IMR-90 (cell line): ENCODE results near the gene FGFR4. TPM values are rescaled to one million over a fixed set of nuclear protein-coding genes. Genes with fewer than 3 reads are reported as not detected.

ENCODE experiments used
- ATAC-seq: fragments of 200-7000 bp; cut with Tn5 transposase; 2 replicates; pipeline ENCODE4 v1.9.1; 2020; ENCODE audit warnings: low read depth, mild to moderate bottlenecking, moderate library complexity
- BruUV-seq: library from RNA; stranded (reverse); fragments of 400-500 nt; replicated peaks from 2 replicates; lab custom pipeline; 2021; lab: Mats Ljungman, UMichigan
- CTCF ChIA-PET: fragments of 300-600 bp; formaldehyde crosslinking; extraction: SDS; loops from one replicate; lab custom pipeline; 2021; ENCODE audit warnings: antibody characterized with exemption; lab: Yijun Ruan, JAX
- POLR2A ChIA-PET: fragments of 300-600 bp; sonication (Branson Sonifier 250); formaldehyde crosslinking; loops from one replicate; lab custom pipeline; 2022; ENCODE audit warnings: antibody characterized with exemption; ENCODE audit not compliant: unreplicated experiment; lab: Charles Lee
- DNase-seq: peaks from one replicate; pipeline ENCODE4 v3.0.0; 2013
- H2AFZ ChIP-seq: replicated peaks from 2 replicates; pipeline ENCODE3; 2013; ENCODE audit warnings: low read length, mild to moderate bottlenecking; ENCODE audit not compliant: poor library complexity
- H2AK5ac ChIP-seq: 2 replicates; pipeline ENCODE4 v1.6.1; 2013; ENCODE audit warnings: low read depth, low read length, inconsistent platforms
- H2AK9ac ChIP-seq: replicated peaks from 2 replicates; pipeline ENCODE3; 2013; ENCODE audit warnings: mild to moderate bottlenecking, low read depth, low read length, moderate library complexity; ENCODE audit not compliant: poor library complexity
- H2BK120ac ChIP-seq: 2 replicates; pipeline ENCODE4 v1.6.1; 2013; ENCODE audit warnings: low read depth, low read length, inconsistent platforms
- H2BK15ac ChIP-seq: 3 replicates; pipeline ENCODE4 v1.6.1; 2013; ENCODE audit warnings: low read depth, low read length, inconsistent platforms
- H2BK20ac ChIP-seq: 2 replicates; pipeline ENCODE4 v1.6.1; 2013; ENCODE audit warnings: low read depth, mild to moderate bottlenecking, inconsistent platforms, low read length, moderate library complexity
- H2BK5ac ChIP-seq: 2 replicates; pipeline ENCODE4 v1.6.1; 2013; ENCODE audit warnings: mild to moderate bottlenecking, low read depth, low read length, inconsistent platforms; ENCODE audit not compliant: poor library complexity, severe bottlenecking
- H3K14ac ChIP-seq: replicated peaks from 2 replicates; pipeline ENCODE4 v1.6.1; 2013; ENCODE audit warnings: low read depth, low read length, inconsistent platforms
- H3K18ac ChIP-seq: 2 replicates; pipeline ENCODE4 v1.6.1; 2013; ENCODE audit warnings: low read depth, low read length, control low read depth
- H3K23ac ChIP-seq: 2 replicates; pipeline ENCODE4 v1.6.1; 2013; ENCODE audit warnings: low read depth, low read length, inconsistent platforms
- H3K27ac ChIP-seq: 2 replicates; pipeline ENCODE4 v1.5.1; 2013; ENCODE audit warnings: mild to moderate bottlenecking, control low read depth, low read length; ENCODE audit not compliant: insufficient read depth
- H3K27me3 ChIP-seq: 2 replicates; pipeline ENCODE4 v1.6.1; 2013; ENCODE audit warnings: low read length; ENCODE audit not compliant: control insufficient read depth, insufficient read depth
- H3K36me3 ChIP-seq: 2 replicates; pipeline ENCODE4 v1.6.1; 2013; ENCODE audit warnings: low read length, mixed read lengths; ENCODE audit not compliant: control insufficient read depth, insufficient read depth
- H3K4ac ChIP-seq: 2 replicates; pipeline ENCODE4 v1.6.1; 2013; ENCODE audit warnings: low read depth, low read length, inconsistent platforms
- H3K4me1 ChIP-seq: 2 replicates; pipeline ENCODE4 v1.6.1; 2013; ENCODE audit warnings: low read length, mixed read lengths; ENCODE audit not compliant: control insufficient read depth, insufficient read depth
- H3K4me2 ChIP-seq: 2 replicates; pipeline ENCODE4 v1.6.1; 2013; ENCODE audit warnings: low read depth, mild to moderate bottlenecking, control low read depth, low read length, moderate library complexity
- H3K4me3 ChIP-seq: 2 replicates; pipeline ENCODE4 v1.5.1; 2013; ENCODE audit warnings: low read depth, mild to moderate bottlenecking, control low read depth, low read length, moderate library complexity; ENCODE audit not compliant: insufficient read depth
- H3K56ac ChIP-seq: 2 replicates; pipeline ENCODE4 v1.6.1; 2013; ENCODE audit warnings: low read length, inconsistent platforms; ENCODE audit not compliant: insufficient read depth; ENCODE audit errors: extremely low read depth
- H3K79me1 ChIP-seq, 2 experiments: 2 replicates each; pipeline ENCODE4 v1.6.1; 2013; ENCODE audit warnings: low read length in 2 of 2, inconsistent platforms in 1 of 2, low read depth in 1 of 2
- H3K9ac ChIP-seq: 2 replicates; pipeline ENCODE4 v1.6.1; 2013; ENCODE audit warnings: low read depth, low read length, control low read depth
- H3K9me1 ChIP-seq: 2 replicates; pipeline ENCODE4 v1.6.1; 2013; ENCODE audit warnings: low read length, inconsistent platforms; ENCODE audit not compliant: insufficient read depth
- H3K9me3 ChIP-seq: 2 replicates; pipeline ENCODE4 v1.6.1; 2013; ENCODE audit warnings: low read length; ENCODE audit not compliant: control insufficient read depth, insufficient read depth
- H4K20me1 ChIP-seq: 2 replicates; pipeline ENCODE4 v1.6.1; 2013; ENCODE audit warnings: low read length, inconsistent platforms; ENCODE audit not compliant: insufficient read depth
- H4K5ac ChIP-seq: 2 replicates; pipeline ENCODE4 v1.6.1; 2013; ENCODE audit warnings: mild to moderate bottlenecking, low read depth, low read length, control low read depth
- H4K8ac ChIP-seq, 2 experiments: 2 replicates each; pipeline ENCODE4 v1.6.1; 2013; ENCODE audit warnings: low read depth in 2 of 2, low read length in 2 of 2, control low read depth in 1 of 2, inconsistent platforms in 1 of 2
- H4K91ac ChIP-seq: 2 replicates; pipeline ENCODE4 v1.6.1; 2013; ENCODE audit warnings: low read depth, low read length, inconsistent platforms; ENCODE audit not compliant: insufficient read depth
- BHLHE40 ChIP-seq: fragments of 150-350 bp; IDR thresholded peaks from 2 replicates; pipeline ENCODE4 v1.6.1; 2016; ENCODE audit warnings: mild to moderate bottlenecking, low read depth, low read length
- CEBPB ChIP-seq: IDR thresholded peaks from 2 replicates; pipeline ENCODE4 v1.6.1; 2012; ENCODE audit warnings: low read depth, low read length, improper control_type of control experiment
- CHD1 ChIP-seq: IDR thresholded peaks from 2 replicates; pipeline ENCODE4 v1.6.1; 2012; ENCODE audit warnings: low read depth, low read length, improper control_type of control experiment
- MAZ ChIP-seq: IDR thresholded peaks from 2 replicates; pipeline ENCODE4 v1.6.1; 2012; ENCODE audit warnings: low read depth, mild to moderate bottlenecking, low read length, improper control_type of control experiment, moderate library complexity, borderline replicate concordance
- POLR2A ChIP-seq: IDR thresholded peaks from 2 replicates; pipeline ENCODE4 v1.6.1; 2012; ENCODE audit warnings: mild to moderate bottlenecking, low read depth, low read length
- RFX5 ChIP-seq: IDR thresholded peaks from 2 replicates; pipeline ENCODE4 v1.8.0; 2012; ENCODE audit warnings: low read depth, mild to moderate bottlenecking, low read length, moderate library complexity
- WGBS, 2 experiments: methylation state at CpG; one replicate each; pipeline versions ENCODE4 v1.1.5 to v1.1.7; 2013; ENCODE audit warnings: missing lambda C conversion rate in 2 of 2; ENCODE audit not compliant: insufficient read length in 1 of 2; ENCODE audit errors: extremely low coverage in 2 of 2; 5-methylcytosine and 5-hydroxymethylcytosine counted together
- dilution Hi-C: fragments of 300-500 bp; cut with HindIII; formaldehyde crosslinking; loops from one replicate; pipeline ENCODE4 v1.14.3; 2018; ENCODE audit warnings: low sequenced_read_pairs; ENCODE audit not compliant: unreplicated experiment
- in situ Hi-C: fragments of 300-500 bp; cut with MboI; formaldehyde crosslinking; loops from 3 replicates; pipeline ENCODE4 v1.14.3; 2019; ENCODE audit warnings: low sequenced_read_pairs, inconsistent platforms, mixed read lengths
- intact Hi-C: fragments of 100-400 bp; cut with micrococcal nuclease; formaldehyde crosslinking; loops from 2 replicates; pipeline ENCODE4 v1.10.0; 2022
- polyA plus RNA-seq, 3 experiments: library from polyadenylated mRNA; depleted of rRNA; stranded (reverse); fragments of >200 nt; gene quantifications; 2 replicates each; pipeline ENCODE4 v1.2.3, GENCODE V29; 2012; ENCODE audit warnings: low replicate concordance in 1 of 3
- total RNA-seq: library from RNA; depleted of rRNA; stranded (reverse); fragments of >200 nt; gene quantifications from 2 replicates; pipeline ENCODE4 v1.2.3, GENCODE V29; 2012

Gene FGFR4
- total and polyA plus RNA-seq, 2 of the 4 experiments (the other 2 are of a cell fraction) = 0.90 to 2.4 TPM

- H3K18ac ChIP-seq = no peak overlapping the region
- no peak overlapping the region for H2BK15ac ChIP-seq
- no peak overlapping the region for H3K14ac ChIP-seq
- H3K4me3 ChIP-seq = no peak overlapping the region
- H3K9me1 ChIP-seq = peaks cover 5% of the 10 kb centered on the region
- peaks cover 20 to 33% of the 10 kb centered on the region in 2 experiments for H3K79me1 ChIP-seq
- H4K91ac ChIP-seq = no peak overlapping the region
- H3K4me2 ChIP-seq = no peak overlapping the region
- ATAC-seq (no peak), DNase-seq (no peak)
- in situ Hi-C loops (no loop called here), dilution Hi-C loops (no loop called here), intact Hi-C loops (no loop called here)
- H3K56ac ChIP-seq = no peak overlapping the region
- ChIA-PET POLR2A (no interaction called here), CTCF (interaction anchor here (1.7 kb wide), 1 partner anchor 20 kb away, joined by 3 read pairs; the partner anchor contains the start of gene ZNF346)
- no peak overlapping the region for H3K9ac ChIP-seq
- BruUV-seq = no TSS peak
- H4K8ac ChIP-seq = no peak overlapping the region
- H4K5ac ChIP-seq = no peak overlapping the region
- no peaks in the 10 kb centered on the region for H3K9me3 ChIP-seq
- TF ChIP-seq CEBPB (no peak), MAZ (no peak), BHLHE40 (no peak), POLR2A (no peak), CHD1 (no peak), RFX5 (no peak)
- peaks cover 2% of the 10 kb centered on the region for H3K4me1 ChIP-seq
- H2AK5ac ChIP-seq = no peak overlapping the region
- H3K27me3 ChIP-seq = no peaks in the 10 kb centered on the region
- H2AK9ac ChIP-seq = no peak overlapping the region
- H4K20me1 ChIP-seq = no peaks in the 10 kb centered on the region; the same call in 1 of the 2 replicates
- H3K27ac ChIP-seq = no peak overlapping the region
- no CpG with 5 or more reads among the region's 2 CpGs for WGBS, 2 experiments
- no peak overlapping the region for H2AFZ ChIP-seq
- H2BK120ac ChIP-seq = no peak overlapping the region
- H2BK20ac ChIP-seq = no peak overlapping the region
- H3K36me3 ChIP-seq = peaks cover 21% of the 10 kb centered on the region
- no peak overlapping the region for H3K4ac ChIP-seq
- H2BK5ac ChIP-seq = no peak overlapping the region
- no peak overlapping the region for H3K23ac ChIP-seq
Measured at GRCh38 chr5:177041936-177042335, 44.8 kb upstream of the FGFR4 start.
